Measurements from ENCODE around the gene NRDE2.

DNA sequence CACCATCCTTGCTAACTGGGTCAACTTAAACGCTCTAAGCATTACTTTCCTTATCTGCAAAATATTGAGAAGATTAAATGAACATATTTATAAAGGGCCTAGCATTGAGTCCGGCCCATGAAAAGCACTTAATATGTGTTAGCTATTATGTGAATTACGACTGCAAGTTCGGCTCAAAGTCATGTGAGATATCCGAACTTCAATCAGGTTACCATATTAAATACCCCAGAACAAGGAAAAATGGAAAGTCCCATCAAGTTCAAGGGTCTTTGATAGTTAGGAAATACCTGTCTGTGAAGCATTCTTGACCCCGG, 487 bp upstream of the NRDE2 start:
- TF ChIP-seq POLR2AphosphoS5 (IDR thresholded peaks at IDR 0.05; ENCODE audit: low read depth) = no peak
- TF ChIP-seq, protein P1, sequence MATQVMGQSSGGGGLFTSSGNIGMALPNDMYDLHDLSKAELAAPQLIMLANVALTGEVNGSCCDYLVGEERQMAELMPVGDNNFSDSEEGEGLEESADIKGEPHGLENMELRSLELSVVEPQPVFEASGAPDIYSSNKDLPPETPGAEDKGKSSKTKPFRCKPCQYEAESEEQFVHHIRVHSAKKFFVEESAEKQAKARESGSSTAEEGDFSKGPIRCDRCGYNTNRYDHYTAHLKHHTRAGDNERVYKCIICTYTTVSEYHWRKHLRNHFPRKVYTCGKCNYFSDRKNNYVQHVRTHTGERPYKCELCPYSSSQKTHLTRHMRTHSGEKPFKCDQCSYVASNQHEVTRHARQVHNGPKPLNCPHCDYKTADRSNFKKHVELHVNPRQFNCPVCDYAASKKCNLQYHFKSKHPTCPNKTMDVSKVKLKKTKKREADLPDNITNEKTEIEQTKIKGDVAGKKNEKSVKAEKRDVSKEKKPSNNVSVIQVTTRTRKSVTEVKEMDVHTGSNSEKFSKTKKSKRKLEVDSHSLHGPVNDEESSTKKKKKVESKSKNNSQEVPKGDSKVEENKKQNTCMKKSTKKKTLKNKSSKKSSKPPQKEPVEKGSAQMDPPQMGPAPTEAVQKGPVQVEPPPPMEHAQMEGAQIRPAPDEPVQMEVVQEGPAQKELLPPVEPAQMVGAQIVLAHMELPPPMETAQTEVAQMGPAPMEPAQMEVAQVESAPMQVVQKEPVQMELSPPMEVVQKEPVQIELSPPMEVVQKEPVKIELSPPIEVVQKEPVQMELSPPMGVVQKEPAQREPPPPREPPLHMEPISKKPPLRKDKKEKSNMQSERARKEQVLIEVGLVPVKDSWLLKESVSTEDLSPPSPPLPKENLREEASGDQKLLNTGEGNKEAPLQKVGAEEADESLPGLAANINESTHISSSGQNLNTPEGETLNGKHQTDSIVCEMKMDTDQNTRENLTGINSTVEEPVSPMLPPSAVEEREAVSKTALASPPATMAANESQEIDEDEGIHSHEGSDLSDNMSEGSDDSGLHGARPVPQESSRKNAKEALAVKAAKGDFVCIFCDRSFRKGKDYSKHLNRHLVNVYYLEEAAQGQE (IDR thresholded peaks at IDR 0.05; ENCODE audit: insufficient replicate concordance, low read depth) = no peak
- no peak for TF ChIP-seq CTCF (IDR thresholded peaks at IDR 0.05; ENCODE audit: insufficient read depth, low read length)

Data from HL-60 (cell line).